Effector memory CD4-positive, alpha-beta T cell (primary cell): ENCODE data around the gene SLC44A2.
A peak's percentile ranks its signal among the peaks of the same experiment; 100 is the strongest.

Experiments
- DNase-seq, 3 donors: peaks; one replicate each; pipeline ENCODE4 v3.0.0-alpha.2; 2020
- H3K27ac ChIP-seq: 2 replicates; pipeline ENCODE4 v1.7.0; 2013; ENCODE audit warnings: mild to moderate bottlenecking, low read length, moderate library complexity; ENCODE audit not compliant: insufficient read depth, poor library complexity, severe bottlenecking
- H3K27me3 ChIP-seq: replicated peaks from 2 replicates; pipeline ENCODE4 v1.7.0; 2013; ENCODE audit warnings: mild to moderate bottlenecking, low read length; ENCODE audit not compliant: insufficient read depth, control insufficient read depth, poor library complexity, severe bottlenecking
- H3K36me3 ChIP-seq: 2 replicates; pipeline ENCODE4 v1.7.0; 2013; ENCODE audit warnings: mild to moderate bottlenecking, low read length, moderate library complexity; ENCODE audit not compliant: control insufficient read depth, insufficient read depth
- H3K4me1 ChIP-seq: 2 replicates; pipeline ENCODE4 v1.7.0; 2013; ENCODE audit warnings: low read length, mild to moderate bottlenecking; ENCODE audit not compliant: control insufficient read depth, insufficient read depth, poor library complexity, severe bottlenecking
- H3K4me3 ChIP-seq: 2 replicates; pipeline ENCODE4 v1.7.0; 2013; ENCODE audit warnings: low read length, low read depth, mild to moderate bottlenecking; ENCODE audit not compliant: insufficient read depth, poor library complexity, severe bottlenecking
- H3K9me3 ChIP-seq: 2 replicates; pipeline ENCODE4 v1.7.0; 2013; ENCODE audit warnings: mild to moderate bottlenecking, low read length, moderate library complexity; ENCODE audit not compliant: control insufficient read depth

SLC44A2 gene

DNA sequence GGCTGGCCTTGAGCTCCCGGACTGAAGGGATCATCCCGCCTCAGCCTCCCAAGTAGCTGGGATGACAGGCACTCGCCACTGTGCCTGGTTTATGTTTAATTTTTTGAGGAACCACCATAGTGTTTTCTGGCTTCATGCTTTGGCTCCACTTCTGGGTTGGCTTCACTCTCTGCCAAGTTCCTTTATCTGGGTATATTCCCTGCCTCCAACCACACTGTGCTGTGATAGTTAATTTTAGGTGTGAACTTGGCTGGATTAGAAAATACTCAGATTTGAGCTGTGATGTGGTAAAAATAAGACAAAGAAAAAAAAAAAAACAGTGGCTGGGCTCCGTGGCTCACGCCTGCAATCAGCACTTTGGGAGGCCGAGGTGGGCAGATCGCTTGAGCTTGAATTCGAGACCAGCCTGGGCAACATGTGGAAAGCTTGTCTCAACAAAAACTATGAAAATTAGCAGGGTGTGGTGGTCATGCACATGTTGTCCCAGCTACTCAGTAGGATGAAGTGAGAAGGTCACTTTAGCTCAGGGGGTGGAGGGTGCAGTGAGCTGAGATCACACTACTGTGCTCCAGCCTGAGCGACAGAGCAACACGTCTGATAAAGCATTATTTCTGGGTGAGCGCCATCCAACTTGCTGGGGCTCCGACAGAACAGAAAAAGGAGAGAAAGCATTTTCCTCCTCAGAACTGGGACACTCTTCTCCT, 21.3 kb downstream of the SLC44A2 start:
- Histone ChIP-seq H3K27me3 (no peaks in the 10 kb centered on the region), H3K36me3 (peaks cover 20% of the 10 kb centered on the region), H3K4me3 (no peak overlapping the region), H3K27ac (no peak overlapping the region), H3K4me1 (no peaks in the 10 kb centered on the region), H3K9me3 (no peaks in the 10 kb centered on the region)
- no peak for DNase-seq

GRCh38 chr19:10648360-10648759, 23.0 kb downstream of the SLC44A2 start:
- peaks cover 8% of the 10 kb centered on the region for H3K36me3 ChIP-seq
- DNase-seq, result no peak
- no peaks in the 10 kb centered on the region for H3K27me3 ChIP-seq
- no peak overlapping the region for H3K4me3 ChIP-seq
- peaks cover 9% of the 10 kb centered on the region for H3K4me1 ChIP-seq
- no peaks in the 10 kb centered on the region for H3K9me3 ChIP-seq
- H3K27ac ChIP-seq, result no peak overlapping the region

GRCh38 chr19:10651851-10652250, 26.5 kb downstream of the SLC44A2 start:
- Histone ChIP-seq H3K4me1 (peaks cover 27% of the 10 kb centered on the region), H3K9me3 (no peaks in the 10 kb centered on the region), H3K27me3 (no peaks in the 10 kb centered on the region), H3K4me3 (no peak overlapping the region), H3K27ac (no peak overlapping the region), H3K36me3 (peaks cover under 1% of the 10 kb centered on the region)
- no peak for DNase-seq

DNA sequence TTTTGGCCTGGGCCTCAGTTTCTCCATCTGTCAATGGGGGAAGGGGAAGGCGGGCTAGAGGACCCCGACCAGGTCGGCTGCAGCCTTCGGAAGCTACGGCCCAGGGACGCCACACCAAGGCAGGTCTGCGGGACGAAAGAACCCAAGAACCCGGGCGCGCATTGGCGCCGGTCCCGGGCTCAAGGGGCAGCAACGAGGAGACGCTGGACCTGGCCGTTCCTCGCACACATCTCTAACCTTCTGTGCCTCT, 28.1 kb downstream of the SLC44A2 start:
- Histone ChIP-seq H3K4me3 (peak overlapping the region; percentile 82), H3K9me3 (no peaks in the 10 kb centered on the region), H3K27me3 (no peaks in the 10 kb centered on the region), H3K27ac (peak overlapping the region; percentile 99), H3K4me1 (peaks cover 33% of the 10 kb centered on the region), H3K36me3 (peaks cover 4% of the 10 kb centered on the region)
- no peak for DNase-seq

- Histone ChIP-seq H3K4me3 (peak within 1 kb of the TSS; percentile 92), H3K9me3 (no peaks in the 10 kb centered on the region), H3K27me3 (no peaks in the 10 kb centered on the region), H3K27ac (peak within 1 kb of the TSS; percentile 99), H3K36me3 (peaks cover 4% of the 10 kb centered on the region), H3K4me1 (peaks cover 37% of the 10 kb centered on the region)
- DNase-seq, result peak; percentile 100
Measured at GRCh38 chr19:10653732-10654609, 28.6 kb downstream of the SLC44A2 start, which contains the start of gene ILF3. ILF3 (plus strand) TSS chr19:10654346; CDS start chr19:10670606, 16,260 bp downstream.

GRCh38 chr19:10654610-10655456, 29.5 kb downstream of the SLC44A2 start:
- peak overlapping the region; percentile 92 for H3K4me3 ChIP-seq
- no peaks in the 10 kb centered on the region for H3K9me3 ChIP-seq
- H3K4me1 ChIP-seq, result peaks cover 41% of the 10 kb centered on the region
- peak overlapping the region; percentile 99 for H3K27ac ChIP-seq
- no peaks in the 10 kb centered on the region for H3K27me3 ChIP-seq
- peak in 2 of 3 donors; percentile 49 to 52 for DNase-seq
- H3K36me3 ChIP-seq, result peaks cover 4% of the 10 kb centered on the region

DNA sequence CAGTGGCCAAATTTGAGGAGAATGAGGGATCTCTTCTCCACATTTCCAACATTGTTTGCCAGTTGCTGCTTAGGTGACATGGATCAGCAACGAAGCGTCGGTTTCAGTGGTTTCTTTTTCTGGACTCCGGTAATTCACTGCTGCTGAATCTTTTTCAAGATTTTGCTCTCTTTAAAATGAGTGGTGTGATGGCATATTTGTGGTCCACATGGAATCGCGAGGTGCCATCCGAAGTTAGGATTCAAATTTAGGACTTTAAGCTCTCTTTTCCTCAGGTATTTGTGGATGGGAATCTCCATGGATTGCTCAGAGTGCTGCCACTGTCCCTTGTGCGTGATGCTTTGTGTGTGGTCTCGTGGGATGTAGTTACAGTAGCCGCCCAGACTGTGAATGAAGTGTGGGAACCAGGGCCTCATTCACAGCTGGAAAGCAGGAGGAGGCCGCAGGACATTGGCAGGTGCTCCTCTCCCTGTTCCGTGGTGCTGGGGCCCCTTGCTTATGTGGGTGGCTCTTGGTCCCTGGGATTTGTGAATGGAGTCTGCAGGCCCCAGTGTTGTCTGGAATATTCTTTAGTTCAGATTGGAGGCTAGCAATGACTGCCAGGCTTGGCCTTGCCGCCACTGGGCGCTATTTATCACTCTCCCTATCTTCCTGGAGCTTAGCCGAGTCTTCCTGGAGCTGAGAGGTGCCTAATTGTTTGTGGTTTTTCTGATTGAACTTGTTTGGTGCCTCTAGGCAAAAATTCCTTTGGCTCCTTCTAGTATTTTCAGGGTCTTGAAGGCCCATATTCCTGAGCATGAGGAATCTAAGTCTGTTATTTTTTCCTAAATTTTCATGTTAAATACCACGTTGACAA, 30.3 kb downstream of the SLC44A2 start:
- no peak for DNase-seq
- Histone ChIP-seq H3K27me3 (no peaks in the 10 kb centered on the region), H3K9me3 (no peaks in the 10 kb centered on the region), H3K27ac (peak overlapping the region; percentile 99), H3K36me3 (peaks cover 7% of the 10 kb centered on the region), H3K4me3 (peak overlapping the region; percentile 86), H3K4me1 (peaks cover 41% of the 10 kb centered on the region)

DNA sequence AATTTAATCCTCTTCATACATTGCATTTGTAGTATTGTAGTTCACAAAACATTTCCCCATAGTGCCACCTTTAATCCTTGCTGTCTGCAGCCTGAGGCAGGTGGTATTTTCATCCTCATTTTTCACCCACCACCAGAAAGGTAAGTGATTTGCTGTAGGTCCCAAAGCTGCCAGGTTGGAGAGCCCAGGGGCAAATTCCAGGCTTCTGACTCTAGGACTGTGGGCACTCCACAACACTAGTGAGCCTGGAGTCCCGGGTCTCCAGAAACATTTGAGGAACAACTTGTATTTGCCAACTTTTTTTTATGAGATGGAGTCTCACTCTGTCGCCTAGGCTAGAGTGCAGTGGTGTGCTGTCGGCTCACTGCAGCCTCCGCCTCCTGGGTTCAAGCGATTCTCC, 35.0 kb downstream of the SLC44A2 start:
- Histone ChIP-seq H3K36me3 (peaks cover 7% of the 10 kb centered on the region), H3K27me3 (no peaks in the 10 kb centered on the region), H3K27ac (no peak overlapping the region), H3K4me3 (no peak overlapping the region), H3K9me3 (no peaks in the 10 kb centered on the region), H3K4me1 (peaks cover 25% of the 10 kb centered on the region)
- DNase-seq, result no peak

DNA sequence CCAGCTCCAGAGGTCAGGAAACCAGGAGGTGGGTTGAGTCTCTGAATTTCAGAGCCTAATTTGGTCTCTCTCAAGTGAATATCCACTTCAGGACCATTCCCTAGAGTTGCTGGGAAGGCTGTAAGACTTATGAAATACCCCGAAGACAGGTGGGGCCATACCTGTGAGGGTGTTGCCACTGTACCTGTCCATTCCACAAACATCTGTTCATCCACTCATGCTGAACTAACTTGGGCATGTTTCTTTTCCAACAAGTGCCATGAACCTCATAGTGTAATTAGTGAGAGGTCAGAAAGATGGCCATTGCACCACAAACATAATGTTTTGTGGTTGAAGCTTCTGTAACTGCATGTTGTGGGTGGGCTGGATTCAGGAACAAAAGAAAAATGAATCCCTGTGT, 36.6 kb downstream of the SLC44A2 start:
- Histone ChIP-seq H3K4me1 (peaks cover 12% of the 10 kb centered on the region), H3K9me3 (no peaks in the 10 kb centered on the region), H3K27ac (no peak overlapping the region), H3K36me3 (peaks cover 5% of the 10 kb centered on the region), H3K4me3 (no peak overlapping the region), H3K27me3 (no peaks in the 10 kb centered on the region)
- DNase-seq, result no peak
